ENCODE measurements around the gene CASZ1.

- TF ChIP-seq ZFX (IDR thresholded peaks at IDR 0.05; ENCODE audit: borderline replicate concordance), result no peak
- peak; percentile 24 for TF ChIP-seq CTCF (IDR thresholded peaks at IDR 0.05)
Measured at GRCh38 chr1:10598389-10598702, 198.1 kb downstream of the CASZ1 start.
